ENCODE results near the gene PSD4.

- TF ChIP-seq FOXK2 (IDR thresholded peaks at IDR 0.05), result no peak
- TF ChIP-seq ARNT (IDR thresholded peaks at IDR 0.05), result no peak
These were observed 14.8 kb upstream of the PSD4 start for GRCh38 chr2:113158884-113159553.
